HCT116 (cell line): ENCODE results near the gene TBC1D4. TPM values are rescaled to one million over a fixed set of nuclear protein-coding genes. Genes with fewer than 3 reads are reported as not detected.

Experiments used
- ATAC-seq: fragments of 200-7000 bp; cut with Tn5 transposase; 2 replicates; pipeline ENCODE4 v1.9.1; 2020; ENCODE audit warnings: mild to moderate bottlenecking, moderate library complexity
- BruUV-seq: library from RNA; stranded (reverse); fragments of 400-500 nt; replicated peaks from 2 replicates; lab custom pipeline; 2021; lab: Mats Ljungman, UMichigan
- CTCF ChIA-PET: fragments of 300-600 bp; sonication (Branson Sonifier 250); formaldehyde crosslinking; loops from one replicate; lab custom pipeline; 2021; ENCODE audit warnings: antibody characterized with exemption; lab: Charles Lee
- POLR2A ChIA-PET: fragments of 300-600, 350-600 bp; sonication (Branson Sonifier 250); formaldehyde crosslinking; loops from one replicate; lab custom pipeline; 2021; ENCODE audit warnings: antibody characterized with exemption; lab: Charles Lee
- RAD21 ChIA-PET, 2 experiments: fragments of 300-600 bp; sonication (Branson Sonifier 250); formaldehyde crosslinking; loops; one replicate each; lab custom pipeline; 2023; ENCODE audit warnings: low total read pairs in 2 of 2; ENCODE audit not compliant: uncharacterized antibody in 2 of 2, unreplicated experiment in 2 of 2, low non-redundant PET in 1 of 2; lab: Charles Lee
- DNase-seq: peaks from one replicate; pipeline ENCODE4 v3.0.0-alpha.2; 2010; ENCODE audit warnings: low read depth, low spot score
- H2AFZ ChIP-seq: fragments of 200-600 bp; shearing (Covaris generic), sonication (generic); 2 replicates; pipeline ENCODE4 v1.6.1; 2017; ENCODE audit warnings: low read depth, mixed run types, mixed read lengths, antibody characterized with exemption, low read length; ENCODE audit not compliant: poor library complexity, severe bottlenecking
- H3K27ac ChIP-seq: 2 replicates; pipeline ENCODE4 v1.5.1; 2012; ENCODE audit warnings: low read depth, low read length
- H3K27me3 ChIP-seq: fragments of 200-600 bp; sonication (generic); 2 replicates; pipeline ENCODE4 v1.6.1; 2016; ENCODE audit warnings: mixed run types, low read length, mixed read lengths; ENCODE audit not compliant: insufficient read depth
- H3K36me3 ChIP-seq, 2 experiments: fragments of 200-500 bp in 1 of 2; fragments of 200-600 bp in 1 of 2; sonication (Bioruptor generic) in 1 of 2; sonication (generic) in 1 of 2; 2 replicates each; pipeline versions ENCODE4 v1.5.1 to v1.6.1; 2014 to 2016; ENCODE audit warnings: low read length in 2 of 2, inconsistent platforms in 1 of 2, mixed read lengths in 1 of 2, mixed run types in 1 of 2; ENCODE audit not compliant: insufficient read depth in 2 of 2, control insufficient read depth in 1 of 2
- H3K4me1 ChIP-seq, 2 experiments: fragments of 200-600 bp in 1 of 2; sonication (generic) in 1 of 2; 2 replicates each; pipeline versions ENCODE4 v1.5.1 to v1.6.1; 2012 to 2017; ENCODE audit warnings: low read length in 2 of 2, inconsistent platforms in 1 of 2, mild to moderate bottlenecking in 1 of 2, mixed read lengths in 1 of 2, mixed run types in 1 of 2, moderate library complexity in 1 of 2; ENCODE audit not compliant: insufficient read depth in 2 of 2, control insufficient read depth in 1 of 2
- H3K4me2 ChIP-seq: fragments of 200-600 bp; sonication (generic); 2 replicates; pipeline ENCODE4 v1.6.1; 2017; ENCODE audit warnings: mixed run types, low read length, mixed read lengths
- H3K4me3 ChIP-seq, 2 experiments: fragments of 200-600 bp in 1 of 2; sonication (generic) in 1 of 2; replicated peaks in 1 of 2; 2 replicates each; pipeline ENCODE4 v1.5.1; 2011 to 2016; ENCODE audit warnings: low read length in 2 of 2, control low read depth in 1 of 2, low read depth in 1 of 2, mild to moderate bottlenecking in 1 of 2, mixed read lengths in 1 of 2, mixed run types in 1 of 2
- H3K79me2 ChIP-seq: fragments of 200-600 bp; sonication (generic); 2 replicates; pipeline ENCODE4 v1.6.1; 2017; ENCODE audit warnings: mild to moderate bottlenecking, mixed run types, low read length, moderate library complexity, mixed read lengths; ENCODE audit not compliant: insufficient read depth
- H3K9ac ChIP-seq: fragments of 200-600 bp; sonication (generic); 2 replicates; pipeline ENCODE4 v1.6.1; 2016; ENCODE audit warnings: low read length, mixed read lengths
- H3K9me2 ChIP-seq: fragments of 200-600 bp; sonication (generic), shearing (Covaris generic); 2 replicates; pipeline ENCODE4 v1.6.1; 2017; ENCODE audit warnings: mixed run types, mild to moderate bottlenecking, moderate library complexity; ENCODE audit not compliant: insufficient read depth
- H3K9me3 ChIP-seq, 2 experiments: fragments of 200-500 bp in 1 of 2; fragments of 200-600 bp in 1 of 2; sonication (Bioruptor generic) in 1 of 2; sonication (generic) in 1 of 2; 2 replicates each; pipeline ENCODE4 v1.6.1; 2014 to 2017; ENCODE audit warnings: low read length in 2 of 2, mixed read lengths in 2 of 2, inconsistent platforms in 1 of 2, low read depth in 1 of 2, mild to moderate bottlenecking in 1 of 2, mixed run types in 1 of 2, moderate library complexity in 1 of 2; ENCODE audit not compliant: control insufficient read depth in 1 of 2, insufficient read depth in 1 of 2
- H4K20me1 ChIP-seq: fragments of 200-600 bp; sonication (generic), shearing (Covaris generic); 2 replicates; pipeline ENCODE4 v1.6.1; 2017; ENCODE audit warnings: mixed run types, mild to moderate bottlenecking, moderate library complexity; ENCODE audit not compliant: insufficient read depth
- FOSL1 ChIP-seq: IDR thresholded peaks from 2 replicates; pipeline ENCODE4 v1.6.1; 2012; ENCODE audit warnings: low read depth
- JUND ChIP-seq: IDR thresholded peaks from 2 replicates; pipeline ENCODE4 v1.6.1; 2012
- POLR2A ChIP-seq: IDR thresholded peaks from 2 replicates; pipeline ENCODE4 v1.7.0; 2011; ENCODE audit warnings: borderline replicate concordance; ENCODE audit not compliant: insufficient read depth, insufficient read length; ENCODE audit errors: extremely low read depth
- RAD21 ChIP-seq: IDR thresholded peaks from 2 replicates; pipeline ENCODE4 v1.6.1; 2012; ENCODE audit warnings: low read depth, mild to moderate bottlenecking
- SIN3A ChIP-seq: IDR thresholded peaks from 2 replicates; pipeline ENCODE4 v1.6.1; 2012; ENCODE audit warnings: low read depth
- TCF7L2 ChIP-seq: IDR thresholded peaks from 2 replicates; pipeline ENCODE4 v1.7.0; 2011; ENCODE audit warnings: borderline replicate concordance, inconsistent platforms; ENCODE audit not compliant: insufficient read depth, insufficient read length; ENCODE audit errors: extremely low read depth
- ZFX ChIP-seq: fragments of 450-650 bp; IDR thresholded peaks from 2 replicates; pipeline ENCODE4 v1.6.1; 2017
- ZNF274 ChIP-seq: fragments of 200-500 bp; sonication (Bioruptor generic); IDR thresholded peaks from 2 replicates; pipeline ENCODE4 v1.6.1; 2014; ENCODE audit warnings: mild to moderate bottlenecking, low read depth, low read length, inconsistent platforms
- intact Hi-C: fragments of 100-400 bp; cut with micrococcal nuclease; formaldehyde crosslinking; loops from 2 replicates; pipeline ENCODE4 v1.10.0; 2022
- total RNA-seq: library from RNA; stranded (reverse); gene quantifications from one replicate; pipeline ENCODE4 v1.2.1, GENCODE V29; 2021; ENCODE audit not compliant: unreplicated experiment
- TF ChIP-seq, protein P1 (sequence below), 3 experiments: fragments of 200-600 bp in 1 of 3; sonication (generic) in 1 of 3; IDR thresholded peaks in 2 of 3; conservative IDR thresholded peaks in 1 of 3; 2 replicates each; pipeline ENCODE4 v1.5.1; 2012 to 2017; ENCODE audit warnings: low read depth in 2 of 3, low read length in 2 of 3, antibody characterized with exemption in 1 of 3, borderline replicate concordance in 1 of 3, control low read depth in 1 of 3, mild to moderate bottlenecking in 1 of 3, mixed read lengths in 1 of 3, mixed run types in 1 of 3, moderate library complexity in 1 of 3; ENCODE audit not compliant: insufficient read depth in 1 of 3

TBC1D4 gene
- total RNA-seq, 1 experiment from 2014 or later: 24.6 TPM

DNA sequence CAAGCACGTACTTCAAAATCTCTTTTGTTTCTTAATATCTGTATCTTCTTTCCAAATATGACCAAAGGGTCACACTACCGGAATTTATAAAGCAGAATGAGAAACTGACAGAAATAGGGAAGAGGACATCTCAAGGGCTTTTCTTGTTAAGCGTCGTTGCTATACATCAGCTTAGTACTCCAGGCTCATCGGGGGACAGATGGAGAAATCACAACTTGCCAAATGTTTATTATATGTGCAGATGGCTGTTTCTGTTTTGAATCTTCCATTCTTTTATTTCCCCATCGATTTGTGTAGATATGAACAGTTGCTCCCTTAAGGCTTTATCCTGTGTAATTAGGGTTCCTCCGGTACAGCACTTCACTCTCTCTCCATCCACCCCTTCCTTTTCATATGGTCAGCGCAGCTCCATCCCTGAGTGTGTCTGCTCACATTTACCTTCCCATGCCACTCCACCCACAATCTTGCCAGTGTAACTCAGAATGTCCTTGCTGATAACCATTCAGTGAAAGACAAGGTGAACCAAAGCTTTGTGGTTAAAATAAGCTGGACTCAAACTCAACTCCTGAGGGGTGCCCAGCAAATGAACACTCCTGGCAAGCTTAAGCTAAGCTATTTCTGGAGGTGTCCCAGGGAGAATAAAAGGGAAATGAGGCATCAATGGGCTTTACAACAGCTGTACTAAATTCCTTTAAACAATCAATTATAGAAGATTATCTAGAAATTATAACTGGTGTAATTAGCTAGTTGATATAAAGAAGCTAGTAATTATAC is 51.3 kb downstream of the TBC1D4 start (continued):
- TF ChIP-seq, protein P1, sequence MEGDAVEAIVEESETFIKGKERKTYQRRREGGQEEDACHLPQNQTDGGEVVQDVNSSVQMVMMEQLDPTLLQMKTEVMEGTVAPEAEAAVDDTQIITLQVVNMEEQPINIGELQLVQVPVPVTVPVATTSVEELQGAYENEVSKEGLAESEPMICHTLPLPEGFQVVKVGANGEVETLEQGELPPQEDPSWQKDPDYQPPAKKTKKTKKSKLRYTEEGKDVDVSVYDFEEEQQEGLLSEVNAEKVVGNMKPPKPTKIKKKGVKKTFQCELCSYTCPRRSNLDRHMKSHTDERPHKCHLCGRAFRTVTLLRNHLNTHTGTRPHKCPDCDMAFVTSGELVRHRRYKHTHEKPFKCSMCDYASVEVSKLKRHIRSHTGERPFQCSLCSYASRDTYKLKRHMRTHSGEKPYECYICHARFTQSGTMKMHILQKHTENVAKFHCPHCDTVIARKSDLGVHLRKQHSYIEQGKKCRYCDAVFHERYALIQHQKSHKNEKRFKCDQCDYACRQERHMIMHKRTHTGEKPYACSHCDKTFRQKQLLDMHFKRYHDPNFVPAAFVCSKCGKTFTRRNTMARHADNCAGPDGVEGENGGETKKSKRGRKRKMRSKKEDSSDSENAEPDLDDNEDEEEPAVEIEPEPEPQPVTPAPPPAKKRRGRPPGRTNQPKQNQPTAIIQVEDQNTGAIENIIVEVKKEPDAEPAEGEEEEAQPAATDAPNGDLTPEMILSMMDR (IDR thresholded peaks at IDR 0.05 in 2 of 3, conservative IDR thresholded peaks at IDR 0.05 in 1 of 3; ENCODE audit: borderline replicate concordance in 1 of 3, insufficient read depth in 1 of 3, low read depth in 2 of 3, low read length in 2 of 3): no peak
- no peak for TF ChIP-seq RAD21
- TF ChIP-seq ZNF274: no peak
- no peak for TF ChIP-seq POLR2A
- no peak for TF ChIP-seq ZFX
- TF ChIP-seq TCF7L2: no peak
- TF ChIP-seq JUND: no peak
- no peak for TF ChIP-seq SIN3A

GRCh38 chr13:75426421-75426820 is 55.5 kb downstream of the TBC1D4 start:
- no peak for TF ChIP-seq ZNF274
- TF ChIP-seq FOSL1: no peak
- TF ChIP-seq, all 23 proteins: peak for 0
- no peak overlapping the region for H3K27ac ChIP-seq
- no peaks in the 10 kb centered on the region for H3K36me3 ChIP-seq
- H3K4me3 ChIP-seq: no peak overlapping the region
- no peak overlapping the region for H3K9ac ChIP-seq
- intact Hi-C loops: no loop called here
- no peak for ATAC-seq
- no peak overlapping the region for H3K4me2 ChIP-seq
- no TSS peak for BruUV-seq
- H2AFZ ChIP-seq: no peak overlapping the region
- RAD21 ChIA-PET: no interaction called here
- peaks cover 39% of the 10 kb centered on the region; the same call in 1 of the 2 replicates for H3K79me2 ChIP-seq
- no peak for DNase-seq
- H3K9me2 ChIP-seq: no peaks in the 10 kb centered on the region
- no peaks in the 10 kb centered on the region for H3K9me3 ChIP-seq
- H4K20me1 ChIP-seq: 0 out of 2 replicates have a peak, but pooled peaks cover 5% of the 10 kb centered on the region
- H3K4me1 ChIP-seq: no peaks in the 10 kb centered on the region
- CTCF ChIA-PET: no interaction called here
- POLR2A ChIA-PET: no interaction called here
- no peaks in the 10 kb centered on the region for H3K27me3 ChIP-seq
